ENCODE measurements around the gene CASS4.

CASS4 gene

GRCh38 chr20:56451056-56451765 is 39.2 kb downstream of the CASS4 start:
- Histone ChIP-seq H3K4me3 (no peak overlapping the region), H3K27ac (no peak overlapping the region)
- no peak for DNase-seq (ENCODE audit: low spot score)
- TF ChIP-seq CTCF (IDR thresholded peaks at IDR 0.05): no peak

- DNase-seq (ENCODE audit: low spot score): no peak
- TF ChIP-seq CTCF (IDR thresholded peaks at IDR 0.05): no peak
- Histone ChIP-seq H3K27ac (no peak overlapping the region), H3K4me3 (no peak overlapping the region)
Measured at GRCh38 chr20:56453352-56453751, 41.3 kb downstream of the CASS4 start.

GRCh38 chr20:56454754-56455153 is 42.7 kb downstream of the CASS4 start:
- H3K27ac ChIP-seq: no peak overlapping the region
- H3K4me3 ChIP-seq: no peak overlapping the region
- TF ChIP-seq CTCF (IDR thresholded peaks at IDR 0.05): no peak
- no peak for DNase-seq (ENCODE audit: low spot score)

GRCh38 chr20:56458206-56458821 is 46.3 kb downstream of the CASS4 start:
- no peak for DNase-seq (ENCODE audit: low spot score)
- no peak overlapping the region for H3K4me3 ChIP-seq
- TF ChIP-seq CTCF (IDR thresholded peaks at IDR 0.05): no peak
- H3K27ac ChIP-seq: no peak overlapping the region

GRCh38 chr20:56460459-56460858 is 48.4 kb downstream of the CASS4 start:
- DNase-seq (ENCODE audit: low spot score): no peak
- no peak overlapping the region for H3K4me3 ChIP-seq
- no peak overlapping the region for H3K27ac ChIP-seq
- no peak for TF ChIP-seq CTCF (IDR thresholded peaks at IDR 0.05)

- DNase-seq (ENCODE audit: low spot score): no peak
- H3K4me3 ChIP-seq: no peak overlapping the region
- H3K27ac ChIP-seq: no peak overlapping the region
- TF ChIP-seq CTCF (IDR thresholded peaks at IDR 0.05): no peak
Measured at GRCh38 chr20:56461576-56461975, 49.5 kb downstream of the CASS4 start.

GRCh38 chr20:56463428-56463827 is 51.4 kb downstream of the CASS4 start:
- no peak for DNase-seq (ENCODE audit: low spot score)
- H3K27ac ChIP-seq: no peak overlapping the region
- TF ChIP-seq CTCF (IDR thresholded peaks at IDR 0.05): no peak
- no peak overlapping the region for H3K4me3 ChIP-seq
